SHP77 treated with DMSO at 0.1 percent for 48 hours (cell line): ENCODE results near the gene SALL1.

ENCODE experiments used
- DNase-seq: peaks from one replicate; lab custom pipeline; 2025; lab: John Stamatoyannopoulos, UW

SALL1 gene

DNA sequence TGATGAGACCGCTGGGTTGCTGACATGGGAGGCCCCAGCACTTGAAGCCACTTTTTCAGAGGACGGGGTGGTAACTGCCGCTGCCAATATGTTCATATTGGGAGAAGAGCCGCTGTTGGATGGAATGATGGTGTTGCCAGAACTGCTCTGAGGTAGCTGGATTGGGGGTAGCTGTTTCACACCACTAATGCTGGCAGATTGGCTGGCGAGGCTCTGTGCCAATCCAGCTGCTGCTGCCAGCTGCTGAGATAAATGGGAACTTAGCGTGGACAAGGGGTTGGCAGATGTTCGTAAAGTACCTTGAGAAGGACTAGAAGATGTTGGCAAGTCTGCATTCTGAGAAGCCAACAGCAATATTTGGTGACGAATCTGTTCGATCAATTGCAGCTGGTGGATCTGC, 10.0 kb downstream of the SALL1 start:
- no peak for DNase-seq

DNA sequence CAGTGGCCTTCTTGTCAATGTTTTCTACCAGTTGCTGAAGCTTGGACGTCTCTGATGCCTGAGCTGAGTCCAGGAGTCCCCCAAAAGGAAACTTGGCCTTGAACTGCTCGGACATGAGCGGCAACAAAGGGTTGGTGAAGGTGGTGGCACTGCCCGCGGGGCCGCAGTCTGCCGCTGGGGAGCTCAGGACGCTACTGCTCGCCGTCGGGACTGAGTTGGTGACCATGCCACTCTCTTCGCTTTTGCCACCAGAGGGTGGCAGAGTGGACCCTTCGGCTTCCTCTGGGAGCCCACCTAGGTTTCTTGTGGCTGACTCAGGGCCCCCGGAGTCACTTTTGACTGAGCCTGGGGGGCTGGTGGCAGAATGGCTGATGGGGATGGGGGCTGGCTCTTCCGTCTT, 11.0 kb downstream of the SALL1 start:
- no peak for DNase-seq

- DNase-seq: no peak
Observed at GRCh38 chr16:51139568-51139967, 11.5 kb downstream of the SALL1 start.

- no peak for DNase-seq
Observed at GRCh38 chr16:51138178-51138577, 12.9 kb downstream of the SALL1 start.

DNA sequence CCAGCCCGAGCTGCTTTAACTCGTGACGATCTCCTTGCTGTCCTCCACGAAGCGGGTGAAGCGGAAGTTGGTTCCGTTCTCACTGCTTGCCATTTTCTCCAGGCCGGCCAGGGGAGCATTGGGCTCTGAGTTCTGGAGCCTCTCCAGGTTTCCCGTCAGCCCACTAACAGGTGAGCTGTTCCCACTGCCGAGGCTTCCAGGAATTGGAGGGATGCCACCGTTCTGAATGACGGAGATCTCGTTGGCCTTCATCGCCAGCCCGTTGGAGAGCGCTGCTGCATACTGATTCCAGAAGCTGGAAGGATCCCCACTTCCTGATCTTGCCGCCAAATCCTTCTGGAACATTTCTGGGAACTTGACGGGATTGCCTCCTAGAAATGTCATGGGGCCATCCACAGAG, 14.0 kb downstream of the SALL1 start:
- DNase-seq: no peak

GRCh38 chr16:51134876-51135275, 16.2 kb downstream of the SALL1 start:
- DNase-seq: no peak

DNA sequence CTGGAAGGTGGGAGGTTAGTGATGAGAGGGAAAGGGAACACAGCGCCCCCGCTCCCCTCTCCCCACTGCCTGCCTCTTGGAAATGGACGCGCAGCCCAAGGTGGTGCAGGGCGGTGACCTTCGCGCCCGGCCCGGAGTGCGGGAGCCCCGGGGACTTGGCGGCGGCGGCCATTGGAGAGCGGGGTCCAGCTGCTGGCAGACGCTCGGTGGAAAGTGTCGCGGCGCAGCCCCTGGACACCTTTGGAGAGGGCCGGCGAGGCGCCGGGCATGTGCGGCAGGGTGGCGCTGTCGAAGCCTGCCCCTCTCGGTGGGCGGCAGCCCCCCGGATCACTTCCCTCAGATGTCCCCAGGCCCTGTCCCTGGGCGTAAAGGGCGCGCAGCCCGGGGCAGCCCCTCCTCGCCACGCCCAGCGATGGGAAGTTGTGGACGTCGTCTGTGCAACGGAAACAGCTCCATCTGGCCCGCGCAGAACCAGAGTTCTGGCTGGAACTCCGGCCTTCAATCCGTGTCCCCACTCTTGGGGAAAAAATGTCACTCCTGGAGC, 16.7 kb downstream of the SALL1 start:
- no peak for DNase-seq

GRCh38 chr16:51133688-51134087, 17.4 kb downstream of the SALL1 start:
- DNase-seq: no peak

- no peak for DNase-seq
Observed at GRCh38 chr16:51133183-51133582, 17.9 kb downstream of the SALL1 start.

DNA sequence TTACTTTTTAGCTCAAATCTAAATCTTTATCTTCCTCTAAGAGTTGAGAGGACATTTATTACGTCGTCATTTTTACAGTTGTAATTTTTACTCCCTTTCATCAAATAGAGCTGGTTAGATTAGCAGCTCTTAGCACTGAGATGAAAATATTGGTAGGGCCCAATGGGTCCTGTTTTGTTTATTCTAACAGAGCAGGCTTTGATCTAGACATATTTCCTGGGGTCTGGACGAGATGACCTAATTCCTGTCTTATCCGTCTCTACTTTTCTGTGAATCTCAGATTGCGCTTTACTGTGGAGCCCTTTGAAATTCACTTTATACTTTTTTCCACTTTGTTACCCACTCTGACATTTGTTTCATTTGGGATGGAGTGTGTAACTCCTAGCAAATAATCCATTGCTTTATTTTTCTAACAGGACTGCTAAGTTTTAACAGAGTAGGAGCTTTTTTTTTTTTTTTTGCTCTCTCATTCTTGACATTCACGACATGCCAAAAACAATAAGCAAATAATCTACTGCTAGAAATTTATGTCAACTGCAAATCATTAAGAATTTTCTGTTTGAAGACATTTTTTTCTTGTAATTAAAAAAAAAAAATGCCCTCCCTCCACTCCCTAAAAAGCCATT, 18.5 kb downstream of the SALL1 start:
- no peak for DNase-seq

- no peak for DNase-seq
Observed at GRCh38 chr16:51131619-51132018, 19.5 kb downstream of the SALL1 start.

DNA sequence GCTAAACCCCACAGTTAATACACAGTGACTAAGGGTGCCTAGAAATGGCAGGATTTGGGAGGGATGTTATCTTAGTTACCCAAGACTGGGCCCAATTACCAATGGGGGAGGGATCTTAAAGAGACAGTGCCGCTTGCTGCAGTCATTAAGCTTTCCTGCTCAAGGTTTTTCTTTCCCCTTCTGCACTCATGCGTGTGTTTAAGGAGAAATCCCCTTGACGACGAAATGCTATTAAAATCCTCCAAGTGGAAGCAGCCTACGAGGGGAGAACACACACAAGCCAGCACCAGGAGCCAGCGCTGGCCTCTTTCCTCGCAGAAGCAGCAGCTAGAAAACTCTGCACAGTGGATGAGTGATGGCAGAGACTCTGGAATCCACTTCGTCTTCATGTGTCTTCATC, 22.0 kb downstream of the SALL1 start:
- no peak for DNase-seq

DNA sequence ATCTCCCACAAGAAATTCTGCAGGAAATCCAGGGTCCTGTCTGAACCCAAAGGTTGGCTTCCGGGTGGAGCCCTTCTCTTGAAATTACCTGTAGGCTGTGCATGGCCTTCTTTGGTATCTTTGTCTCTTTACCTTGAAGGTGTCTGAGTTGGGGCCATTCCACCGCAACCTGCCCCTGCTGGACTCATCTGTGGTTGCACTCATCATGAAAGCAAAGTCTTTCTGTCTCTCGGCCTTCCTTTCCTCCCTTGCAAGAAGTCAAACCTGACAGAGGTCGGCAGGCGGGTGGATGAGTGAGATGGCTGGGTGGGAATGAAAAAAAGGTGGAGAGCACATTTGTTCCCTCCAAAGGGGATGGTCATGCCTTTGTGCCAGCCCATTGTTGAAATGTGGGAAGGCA, 25.1 kb downstream of the SALL1 start:
- no peak for DNase-seq

- DNase-seq: no peak
Observed at GRCh38 chr16:51124896-51125295, 26.2 kb downstream of the SALL1 start.

DNA sequence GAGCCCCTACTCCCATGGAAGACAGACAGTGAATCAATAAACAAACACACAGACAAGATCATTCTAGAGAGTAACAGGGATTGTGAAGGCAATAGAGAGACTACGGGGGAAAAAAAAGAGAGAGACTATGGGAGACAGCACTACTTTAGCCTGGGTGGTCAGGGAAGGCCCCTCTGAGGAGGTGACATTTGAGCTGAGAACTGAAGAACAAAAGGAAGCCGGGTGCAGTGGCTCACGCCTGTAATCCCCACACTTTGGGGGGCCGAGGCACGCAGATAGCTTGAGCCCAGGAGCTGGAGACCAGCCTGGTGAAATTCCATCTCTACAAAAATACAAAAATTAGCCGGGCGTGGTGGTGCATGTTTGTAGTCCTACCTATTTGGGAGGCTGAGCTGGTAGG, 29.2 kb downstream of the SALL1 start:
- no peak for DNase-seq

DNA sequence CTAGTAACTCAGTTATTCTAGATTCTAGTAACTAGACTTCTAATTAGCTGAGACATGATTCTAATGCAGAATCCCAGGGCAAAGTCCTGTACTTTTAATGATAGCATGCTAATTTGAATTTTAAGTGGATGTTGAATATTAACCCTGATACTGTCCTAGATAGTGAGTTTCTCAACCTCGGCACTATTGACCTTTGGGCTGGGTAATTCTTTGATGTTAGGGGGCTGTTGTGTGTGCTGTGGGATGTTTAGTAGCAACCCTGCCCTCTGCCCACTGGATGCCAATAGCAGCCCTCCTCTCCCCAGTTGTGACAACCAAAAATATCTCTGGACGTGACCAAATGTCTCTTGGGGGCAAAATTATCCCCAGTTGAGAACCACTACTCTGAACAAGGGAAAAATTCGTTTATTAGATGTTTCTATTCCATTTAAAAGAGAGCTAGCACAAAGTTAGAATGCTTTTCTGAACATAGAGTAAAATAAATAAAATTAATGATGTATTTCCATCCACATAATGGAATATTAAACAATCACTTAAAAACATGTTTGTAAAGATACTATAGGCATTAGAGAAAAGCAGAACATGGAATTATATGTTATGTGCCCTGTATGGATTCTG, 30.2 kb downstream of the SALL1 start:
- DNase-seq: no peak

GRCh38 chr16:51119973-51120729, 30.9 kb downstream of the SALL1 start:
- no peak for DNase-seq

DNA sequence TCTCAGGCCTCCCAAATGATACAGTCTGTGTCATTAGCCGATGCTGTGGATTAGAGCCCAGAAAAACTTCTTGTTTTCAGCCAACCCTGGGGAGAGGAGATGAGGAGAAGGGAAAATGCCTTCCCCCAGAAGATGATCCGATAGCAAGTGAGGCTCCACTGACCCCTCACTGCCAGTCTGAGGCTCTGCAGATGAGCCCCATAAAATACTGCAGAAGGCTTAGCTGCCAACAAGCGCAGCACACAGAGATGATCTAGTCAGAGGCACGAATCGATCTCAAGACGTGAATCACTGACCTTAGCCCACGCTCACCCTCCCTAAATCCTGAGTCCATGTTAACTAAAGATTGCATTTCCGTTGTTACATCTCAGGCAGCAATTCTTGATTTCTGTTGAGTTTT, 31.5 kb downstream of the SALL1 start:
- no peak for DNase-seq

DNA sequence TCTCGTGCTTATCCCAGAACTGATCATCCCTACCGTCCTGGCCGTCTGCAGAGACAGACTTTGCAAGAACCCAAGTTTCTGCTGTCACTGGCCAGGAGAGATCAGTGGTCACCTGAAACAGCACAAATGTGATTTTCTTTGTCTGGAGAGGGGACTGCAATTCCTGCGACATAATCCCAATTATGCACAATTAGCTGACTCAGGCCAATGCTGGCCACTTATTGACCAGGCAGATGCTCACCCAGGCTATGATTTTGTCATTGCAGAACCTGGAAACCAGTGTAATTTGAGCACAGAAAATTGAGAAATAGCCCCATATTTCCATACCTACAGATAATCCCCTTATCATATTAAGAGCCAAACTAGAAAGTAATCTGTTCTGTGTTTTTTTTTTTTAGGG, 34.7 kb downstream of the SALL1 start:
- DNase-seq: no peak

DNA sequence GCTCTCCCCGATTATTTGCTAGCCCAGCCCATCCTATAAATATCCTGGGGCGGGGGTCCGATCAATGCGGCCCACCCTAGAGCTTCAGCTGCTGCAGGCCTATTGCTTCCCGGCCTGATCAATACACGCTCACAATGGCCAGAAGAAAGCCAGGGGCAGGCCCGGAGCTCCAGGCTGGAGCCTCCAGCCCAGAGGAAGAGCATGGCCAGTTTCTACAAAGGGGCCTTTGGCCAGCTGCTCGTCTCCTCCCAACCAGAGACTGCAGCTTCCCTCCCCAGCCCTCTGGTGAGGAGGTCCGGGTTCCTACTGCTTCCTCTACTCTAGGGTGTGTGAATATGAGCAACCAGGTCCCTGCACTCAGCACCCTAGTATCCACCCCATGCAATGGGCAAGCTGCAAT, 36.7 kb downstream of the SALL1 start:
- no peak for DNase-seq

DNA sequence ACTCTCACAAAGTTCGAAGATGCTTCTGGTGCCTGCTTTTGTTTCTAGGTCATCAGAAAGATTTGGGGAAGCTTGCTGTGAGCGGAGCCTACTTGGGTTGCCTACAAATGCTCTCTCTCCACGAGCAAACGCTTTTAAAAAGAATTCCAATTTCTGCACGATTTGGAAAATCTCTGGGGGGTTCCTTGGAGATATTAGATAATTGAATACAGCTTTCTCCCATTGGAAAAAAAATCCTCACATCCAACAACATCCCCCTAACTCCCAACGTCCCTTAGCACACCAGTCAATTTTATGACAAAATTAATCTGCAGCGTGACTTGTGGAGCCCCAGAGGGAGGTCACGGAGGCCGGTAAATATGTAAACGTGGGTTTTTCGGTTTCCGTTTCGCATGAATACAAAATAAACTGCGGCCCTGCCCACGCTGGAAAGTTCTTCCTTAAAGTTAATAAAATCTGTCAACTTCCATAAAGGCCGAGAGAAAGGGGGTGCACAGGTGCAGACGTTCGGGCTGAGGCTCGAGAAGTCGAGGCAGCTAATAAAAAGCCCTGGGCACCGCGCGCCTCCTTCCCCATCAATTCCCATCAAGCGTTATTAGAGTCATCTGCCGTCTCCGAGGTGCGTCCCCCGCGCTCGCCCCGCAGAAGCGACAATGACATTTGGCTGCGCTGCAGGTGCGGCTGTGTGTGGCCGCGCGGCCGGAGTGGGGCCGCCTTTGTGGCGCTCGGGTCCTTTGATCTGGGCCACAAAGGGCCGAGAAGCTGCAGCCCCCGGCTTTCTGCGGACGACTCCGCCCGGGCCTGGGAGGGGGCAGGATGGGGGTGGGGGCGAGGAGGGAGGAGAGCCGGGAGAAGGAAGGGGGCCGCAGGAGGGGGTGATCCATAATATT, 37.6 kb downstream of the SALL1 start:
- no peak for DNase-seq

- no peak for DNase-seq
Observed at GRCh38 chr16:51112323-51112722, 38.7 kb downstream of the SALL1 start.
